Mucosa of rectum (tissue), 2 donors: Measurements from ENCODE around the gene ANXA1.

Experiments
- H3K27ac ChIP-seq, 2 donors: one replicate each; pipeline ENCODE4 v1.7.0; 2013; ENCODE audit warnings: inconsistent platforms in 2 of 2, low read depth in 2 of 2, low read length in 2 of 2
- H3K27me3 ChIP-seq, 2 donors: one replicate each; pipeline ENCODE4 v1.7.0; 2013; ENCODE audit warnings: low read length in 2 of 2; ENCODE audit not compliant: control insufficient read depth in 2 of 2, insufficient read depth in 2 of 2
- H3K36me3 ChIP-seq, 2 donors: one replicate each; pipeline ENCODE4 v1.7.0; 2013; ENCODE audit warnings: low read length in 2 of 2; ENCODE audit not compliant: control insufficient read depth in 2 of 2, insufficient read depth in 2 of 2
- H3K4me1 ChIP-seq, 2 donors: one replicate each; pipeline ENCODE4 v1.7.0; 2013; ENCODE audit warnings: low read length in 2 of 2, mild to moderate bottlenecking in 1 of 2; ENCODE audit not compliant: control insufficient read depth in 2 of 2, insufficient read depth in 2 of 2
- H3K4me3 ChIP-seq, 2 donors: one replicate each; pipeline ENCODE4 v1.7.0; 2013; ENCODE audit warnings: low read length in 2 of 2
- H3K9ac ChIP-seq, 2 donors: one replicate each; pipeline ENCODE4 v1.7.0; 2013; ENCODE audit warnings: low read length in 2 of 2, low read depth in 1 of 2, mild to moderate bottlenecking in 1 of 2
- H3K9me3 ChIP-seq, 2 donors: one replicate each; pipeline ENCODE4 v1.7.0; 2013; ENCODE audit warnings: low read length in 2 of 2; ENCODE audit not compliant: control insufficient read depth in 2 of 2
- donor health status: healthy.
- donor health status: Normal muscosa, but diverticular disease.

ANXA1 gene

GRCh38 chr9:73154271-73154670, 2.6 kb downstream of the ANXA1 start:
- Histone ChIP-seq H3K9me3 (no peaks in the 10 kb centered on the region), H3K9ac (peak overlapping the region; percentile 3 to 42), H3K4me3 (peak overlapping the region; percentile 49 to 74), H3K27ac (peak overlapping the region; percentile 46 to 53), H3K36me3 (peaks cover 0 to 2% of the 10 kb centered on the region in 2 donors), H3K4me1 (peaks cover 4 to 6% of the 10 kb centered on the region in 2 donors), H3K27me3 (no peaks in the 10 kb centered on the region)

GRCh38 chr9:73154722-73155121, 3.1 kb downstream of the ANXA1 start:
- no peaks in the 10 kb centered on the region for H3K27me3 ChIP-seq
- peaks cover 3 to 6% of the 10 kb centered on the region in 2 donors for H3K4me1 ChIP-seq
- H3K4me3 ChIP-seq, result peak overlapping the region in 1 of 2 donors; percentile 74
- H3K9ac ChIP-seq, result no peak overlapping the region
- no peaks in the 10 kb centered on the region for H3K9me3 ChIP-seq
- H3K27ac ChIP-seq, result peak overlapping the region; percentile 6 to 46
- H3K36me3 ChIP-seq, result peaks cover 0 to 3% of the 10 kb centered on the region in 2 donors

GRCh38 chr9:73155377-73155776, 3.7 kb downstream of the ANXA1 start:
- Histone ChIP-seq H3K4me1 (peaks cover 3 to 6% of the 10 kb centered on the region in 2 donors), H3K27ac (no peak overlapping the region), H3K9me3 (no peaks in the 10 kb centered on the region), H3K27me3 (no peaks in the 10 kb centered on the region), H3K9ac (no peak overlapping the region), H3K4me3 (no peak overlapping the region), H3K36me3 (peaks cover 3 to 4% of the 10 kb centered on the region in 2 donors)

GRCh38 chr9:73155968-73156864, 4.6 kb downstream of the ANXA1 start:
- Histone ChIP-seq H3K36me3 (peaks cover 3 to 4% of the 10 kb centered on the region in 2 donors), H3K27me3 (no peaks in the 10 kb centered on the region), H3K27ac (no peak overlapping the region), H3K4me1 (peaks cover under 1 to 6% of the 10 kb centered on the region in 2 donors), H3K4me3 (no peak overlapping the region), H3K9ac (no peak overlapping the region), H3K9me3 (no peaks in the 10 kb centered on the region)

- Histone ChIP-seq H3K9me3 (no peaks in the 10 kb centered on the region), H3K27ac (no peak overlapping the region), H3K4me1 (peaks cover 0 to 6% of the 10 kb centered on the region in 2 donors), H3K27me3 (no peaks in the 10 kb centered on the region), H3K36me3 (peaks cover 3 to 4% of the 10 kb centered on the region in 2 donors), H3K9ac (no peak overlapping the region), H3K4me3 (no peak overlapping the region)
Measured at GRCh38 chr9:73156865-73157187, 5.2 kb downstream of the ANXA1 start.

- Histone ChIP-seq H3K9me3 (no peaks in the 10 kb centered on the region), H3K4me3 (no peak overlapping the region), H3K27ac (peak overlapping the region in 1 of 2 donors; percentile 18), H3K36me3 (peaks cover 3 to 7% of the 10 kb centered on the region in 2 donors), H3K9ac (no peak overlapping the region), H3K4me1 (peaks cover 0 to 6% of the 10 kb centered on the region in 2 donors), H3K27me3 (no peaks in the 10 kb centered on the region)
Measured at GRCh38 chr9:73157811-73158210, 6.1 kb downstream of the ANXA1 start.

GRCh38 chr9:73158723-73159122, 7.1 kb downstream of the ANXA1 start:
- Histone ChIP-seq H3K27ac (no peak overlapping the region), H3K9me3 (no peaks in the 10 kb centered on the region), H3K4me3 (no peak overlapping the region), H3K27me3 (no peaks in the 10 kb centered on the region), H3K9ac (no peak overlapping the region), H3K36me3 (peaks cover 6 to 11% of the 10 kb centered on the region in 2 donors), H3K4me1 (peaks cover 0 to 6% of the 10 kb centered on the region in 2 donors)

GRCh38 chr9:73160868-73161267, 9.2 kb downstream of the ANXA1 start:
- peaks cover 2 to 3% of the 10 kb centered on the region in 2 donors for H3K4me1 ChIP-seq
- peaks cover 9 to 11% of the 10 kb centered on the region in 2 donors for H3K36me3 ChIP-seq
- no peak overlapping the region for H3K9ac ChIP-seq
- no peak overlapping the region for H3K27ac ChIP-seq
- no peaks in the 10 kb centered on the region for H3K27me3 ChIP-seq
- H3K9me3 ChIP-seq, result no peaks in the 10 kb centered on the region
- no peak overlapping the region for H3K4me3 ChIP-seq

- Histone ChIP-seq H3K27ac (no peak overlapping the region), H3K4me1 (peaks cover 2 to 3% of the 10 kb centered on the region in 2 donors), H3K36me3 (peaks cover 9 to 16% of the 10 kb centered on the region in 2 donors), H3K4me3 (no peak overlapping the region), H3K27me3 (no peaks in the 10 kb centered on the region), H3K9me3 (no peaks in the 10 kb centered on the region), H3K9ac (no peak overlapping the region)
Measured at GRCh38 chr9:73162987-73163768, 11.5 kb downstream of the ANXA1 start.

GRCh38 chr9:73165911-73166310, 14.2 kb downstream of the ANXA1 start:
- Histone ChIP-seq H3K4me3 (no peak overlapping the region), H3K27ac (no peak overlapping the region), H3K9me3 (no peaks in the 10 kb centered on the region), H3K36me3 (peaks cover 6 to 12% of the 10 kb centered on the region in 2 donors), H3K4me1 (peaks cover 0 to 2% of the 10 kb centered on the region in 2 donors), H3K27me3 (no peaks in the 10 kb centered on the region), H3K9ac (no peak overlapping the region)
